ENCODE data around the gene DBN1.

DBN1 gene

DNA sequence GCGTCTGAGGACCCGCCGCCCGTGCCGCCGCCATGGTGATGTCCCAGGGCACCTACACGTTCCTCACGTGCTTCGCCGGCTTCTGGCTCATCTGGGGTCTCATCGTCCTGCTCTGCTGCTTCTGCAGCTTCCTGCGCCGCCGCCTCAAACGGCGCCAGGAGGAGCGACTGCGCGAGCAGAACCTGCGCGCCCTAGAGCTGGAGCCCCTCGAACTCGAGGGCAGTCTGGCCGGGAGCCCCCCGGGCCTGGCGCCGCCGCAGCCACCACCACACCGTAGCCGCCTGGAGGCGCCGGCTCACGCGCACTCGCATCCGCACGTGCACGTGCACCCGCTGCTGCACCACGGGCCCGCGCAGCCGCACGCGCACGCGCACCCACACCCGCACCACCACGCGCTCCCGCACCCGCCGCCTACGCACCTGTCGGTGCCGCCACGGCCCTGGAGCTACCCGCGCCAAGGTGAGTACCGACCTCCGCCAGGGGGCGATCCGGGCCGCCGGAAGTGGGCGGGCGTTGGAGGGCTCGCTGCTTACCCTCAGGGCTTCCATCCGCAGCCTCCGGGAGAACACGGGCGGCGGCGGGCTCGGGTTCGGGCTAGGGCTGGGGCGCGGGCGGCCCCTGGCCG lies 18.3 kb downstream of the DBN1 start:
- peak; percentile 47 for DNase-seq

DNA sequence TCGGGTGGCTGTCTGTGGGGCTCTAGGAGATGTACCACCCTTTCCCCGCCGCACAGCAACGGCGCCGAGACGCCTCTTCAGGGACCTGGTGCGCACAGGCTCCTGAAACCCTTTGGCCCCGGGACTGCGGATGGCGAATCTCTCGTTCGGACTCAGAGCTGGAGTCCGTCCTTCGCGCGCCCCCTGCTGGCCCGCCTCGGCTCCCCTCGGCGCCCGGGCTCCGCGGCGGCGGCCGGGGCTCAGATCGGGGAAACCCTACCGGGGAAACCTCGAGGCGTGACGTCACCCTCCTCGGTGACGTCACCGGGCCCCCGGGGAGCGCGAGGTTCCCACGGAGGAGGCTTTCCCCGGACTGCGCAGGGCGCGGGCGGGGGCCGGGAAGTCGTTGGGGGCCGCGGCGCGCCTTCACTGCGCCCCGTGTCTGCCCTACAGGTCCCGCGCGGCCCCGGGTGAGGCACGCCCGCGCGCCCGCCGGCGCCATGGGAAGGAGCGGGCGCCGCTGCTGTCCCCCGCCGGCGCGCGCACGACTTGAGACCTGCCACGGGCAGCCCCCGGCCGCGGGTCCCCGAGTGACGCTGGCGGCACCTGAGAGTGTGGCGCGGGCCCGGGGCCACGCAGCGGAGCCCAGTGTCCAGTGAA lies 18.9 kb downstream of the DBN1 start:
- peak; percentile 40 for DNase-seq

DNA sequence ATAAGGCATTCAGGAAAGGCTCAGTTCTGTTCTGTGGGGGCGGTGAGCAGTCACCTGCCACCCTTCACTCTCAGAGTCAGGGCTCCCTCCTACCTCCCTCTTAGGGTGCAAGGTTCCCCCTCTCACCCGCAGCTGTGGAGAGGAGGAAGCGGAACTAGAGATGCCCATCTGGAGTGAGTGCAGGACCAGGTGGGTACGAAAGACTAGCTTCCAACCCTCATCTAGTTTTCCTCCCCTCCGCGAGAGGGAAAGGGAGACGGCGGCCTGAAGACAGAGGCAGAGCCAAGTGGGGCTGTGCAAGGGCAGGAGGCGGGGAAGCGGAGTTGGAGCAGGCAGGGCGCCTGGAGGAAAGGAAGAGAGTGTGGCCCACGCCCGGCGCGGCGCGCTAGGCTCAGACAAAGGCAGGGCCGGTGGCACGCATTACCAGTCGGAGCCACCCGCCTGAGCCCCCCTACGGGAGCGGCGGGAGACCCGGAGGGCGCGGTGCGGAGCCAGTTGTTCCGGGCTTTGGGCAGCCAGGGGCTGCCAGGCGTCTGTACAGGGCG lies 19.5 kb downstream of the DBN1 start:
- no peak for DNase-seq

GRCh38 chr5:177452688-177453638 lies 20.5 kb downstream of the DBN1 start:
- no peak for DNase-seq

DNA sequence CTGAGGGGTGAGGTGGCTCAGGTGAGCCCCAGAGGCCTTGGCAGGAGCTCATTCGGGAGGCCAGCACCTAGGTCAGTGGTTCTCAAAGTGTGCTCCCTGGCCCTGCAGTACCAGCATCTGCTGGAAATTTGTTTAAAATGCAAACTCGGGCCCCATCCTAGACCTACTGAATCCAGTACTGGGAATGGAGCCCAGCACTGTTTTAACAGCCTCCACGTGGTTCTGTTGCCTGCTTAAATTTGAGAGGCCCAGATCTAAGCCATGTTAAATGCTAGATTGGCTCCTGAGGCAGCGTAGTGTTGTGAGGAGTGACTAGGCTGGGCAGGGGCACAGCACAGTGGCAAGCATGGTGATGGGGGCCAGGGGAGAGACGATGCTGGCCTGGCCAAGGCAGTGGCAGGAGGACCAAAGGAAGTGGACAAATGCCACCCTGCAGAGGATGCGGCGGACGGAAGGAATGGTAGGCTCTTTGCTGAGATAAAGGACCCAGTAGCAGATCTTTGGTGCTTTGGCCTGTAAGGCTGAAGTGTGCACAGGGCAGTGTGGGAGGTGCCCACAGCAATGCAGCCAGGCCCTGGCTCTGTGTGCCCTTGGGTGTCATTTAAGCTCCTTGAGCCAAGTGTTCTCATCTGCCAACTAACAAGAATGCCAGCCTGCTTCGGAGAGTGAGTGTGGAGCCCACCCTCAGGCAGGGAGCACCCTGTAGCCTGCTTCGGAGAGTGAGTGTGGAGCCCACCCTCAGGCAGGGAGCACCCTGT lies 22.6 kb downstream of the DBN1 start:
- no peak for DNase-seq

- no peak for DNase-seq
Measured at GRCh38 chr5:177449140-177450061, 24.0 kb downstream of the DBN1 start.

GRCh38 chr5:177448244-177448950 lies 25.0 kb downstream of the DBN1 start:
- no peak for DNase-seq

DNA sequence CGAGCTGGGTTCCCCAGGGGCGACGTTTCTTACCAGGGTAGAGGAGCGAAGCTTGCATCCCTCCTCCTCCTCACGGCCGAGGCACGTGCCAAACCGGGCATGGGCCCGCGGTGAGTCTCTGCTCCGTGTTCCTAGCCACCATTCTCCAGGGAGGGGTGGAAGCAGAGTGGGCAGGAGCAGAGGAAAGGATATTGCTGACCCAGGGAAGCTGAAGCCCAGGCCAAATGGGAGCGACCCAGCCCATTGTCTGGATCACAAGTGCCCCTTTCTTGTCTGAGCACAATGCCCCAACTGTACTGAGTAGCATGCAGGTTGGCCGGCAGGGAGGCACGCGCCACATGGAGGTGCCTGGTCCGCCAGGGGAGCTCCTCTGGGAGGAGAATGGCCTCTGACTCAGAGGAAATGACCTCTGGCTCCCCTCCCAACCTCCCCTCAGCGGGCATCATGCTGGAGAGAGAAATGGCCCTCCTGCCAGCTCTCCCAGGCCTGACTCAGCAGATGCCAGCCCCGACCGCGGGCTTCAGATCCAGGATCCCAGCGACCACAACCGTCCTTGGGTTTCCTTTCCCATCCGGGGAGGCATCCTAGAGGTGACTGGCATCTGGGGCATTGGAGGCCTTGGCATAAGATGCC lies 25.7 kb downstream of the DBN1 start:
- DNase-seq: no peak

- no peak for DNase-seq
Measured at GRCh38 chr5:177447066-177447610, 26.3 kb downstream of the DBN1 start.

DNA sequence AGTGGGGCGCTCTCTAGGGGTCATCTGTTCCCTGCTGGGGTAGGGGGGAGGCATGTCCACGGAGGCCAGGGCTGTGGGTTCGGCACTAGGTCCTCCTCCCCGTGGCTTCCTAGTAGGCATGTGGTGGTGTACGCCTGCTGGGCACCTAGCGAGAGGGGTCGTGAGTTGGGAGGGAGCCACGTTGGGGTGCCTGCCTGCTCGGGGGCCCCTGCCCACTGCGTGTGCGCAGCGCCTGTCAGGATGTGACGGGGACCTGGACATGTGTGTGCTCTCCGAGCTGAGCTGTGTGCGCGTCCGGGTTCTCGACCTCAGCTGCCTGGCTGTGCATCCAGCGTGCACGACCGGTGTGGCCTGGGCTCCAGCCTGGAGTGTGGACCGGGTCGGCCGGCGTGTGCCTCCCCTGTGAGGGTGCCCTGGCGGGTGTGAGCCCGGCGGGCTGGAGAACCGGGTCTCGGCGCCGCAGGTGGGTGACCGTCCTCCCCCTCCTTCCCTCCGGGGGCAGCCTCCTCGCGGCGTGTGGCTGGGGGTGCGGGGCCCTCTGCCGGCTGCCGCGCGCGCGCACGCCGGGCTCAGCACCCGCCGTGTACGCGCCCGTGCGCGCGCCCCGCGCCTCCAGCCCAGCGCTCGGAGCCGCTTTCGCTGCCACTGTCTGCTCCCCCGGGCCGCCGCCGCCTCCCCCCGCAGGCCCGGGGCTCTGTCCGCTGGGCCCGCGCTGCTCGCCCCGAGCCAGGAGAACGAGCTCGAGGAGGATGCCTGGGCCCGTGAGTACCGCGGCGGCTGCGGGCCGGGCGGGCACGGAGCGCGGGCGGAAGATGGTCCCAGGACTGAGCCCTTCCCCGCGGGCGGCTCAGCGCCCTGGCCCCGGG lies 27.0 kb downstream of the DBN1 start, which contains the start of gene PRR7:
TSS of gene PRR7 (plus strand) at position 615 of the 866 bp plus-strand sequence. CDS start 8,254 bp downstream, outside the sequence.
- peak; percentile 50 for DNase-seq

GRCh38 chr5:177445917-177446199 lies 27.6 kb downstream of the DBN1 start:
- DNase-seq: no peak

- DNase-seq: no peak
Measured at GRCh38 chr5:177445052-177445916, 28.1 kb downstream of the DBN1 start.

DNA sequence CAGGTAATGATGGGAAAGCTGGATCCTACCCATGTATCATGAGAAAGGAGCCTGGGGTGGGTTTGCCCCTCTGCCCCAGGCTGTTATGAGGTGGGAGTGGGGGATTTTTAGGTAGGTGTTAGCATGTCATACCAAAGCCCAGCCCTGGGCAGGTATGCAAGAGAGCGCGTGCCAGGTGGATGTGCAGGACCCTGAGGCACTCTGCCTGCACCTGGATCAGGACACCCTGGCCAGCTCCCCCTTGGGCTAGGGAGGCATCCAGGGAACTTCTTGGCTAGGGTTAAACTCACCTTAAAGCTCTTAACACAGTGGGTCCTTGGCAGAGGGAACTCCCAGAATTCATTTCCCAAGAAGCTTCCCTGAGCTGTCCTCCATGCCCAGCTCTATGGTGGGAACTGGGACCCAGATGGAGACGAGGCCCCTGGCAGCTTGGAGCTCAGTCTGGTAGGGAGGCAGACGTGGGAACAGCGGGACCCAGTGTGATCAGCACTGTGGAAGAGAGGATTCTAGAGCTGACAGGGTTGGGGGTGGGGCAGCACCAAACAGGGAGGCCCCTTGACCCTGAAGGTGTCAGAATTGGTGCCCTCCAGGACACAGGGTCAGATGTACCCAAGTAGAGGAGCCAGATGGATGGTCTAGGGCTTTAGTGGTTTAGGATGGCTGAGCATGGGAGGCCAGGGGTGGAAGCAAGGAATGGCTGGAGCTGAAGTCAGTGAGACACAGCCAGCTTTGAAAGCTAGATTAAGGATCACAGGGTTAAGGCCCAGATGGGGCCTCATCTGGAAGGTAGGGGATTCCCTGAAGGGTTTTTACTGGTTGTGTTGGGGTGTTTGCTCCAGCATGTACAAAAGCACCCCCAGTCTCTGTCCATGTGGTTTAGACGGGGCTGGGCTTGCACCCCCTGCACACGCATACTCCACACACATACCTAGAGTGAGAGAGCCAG lies 29.1 kb downstream of the DBN1 start:
- DNase-seq: no peak

- DNase-seq: no peak
Measured at GRCh38 chr5:177443144-177443983, 30.1 kb downstream of the DBN1 start.

- DNase-seq: no peak
Measured at GRCh38 chr5:177442066-177442826, 31.2 kb downstream of the DBN1 start.
